ENCODE data around the gene C1QTNF8.
"Not testable (repeated sequence)": the region's sequence is repeated elsewhere in the genome, so short reads cannot be mapped to it uniquely, and the experiment has no call there.

C1QTNF8 gene

GRCh38 chr16:1088295-1089170, 7.5 kb downstream of the C1QTNF8 start:
- H3K27me3 ChIP-seq (ENCODE audit: control insufficient read depth, insufficient read depth, low read length) = peaks cover 26% of the 10 kb centered on the region
- no peak overlapping the region for H3K9ac ChIP-seq (ENCODE audit: low read depth, low read length)
- H3K4me2 ChIP-seq (ENCODE audit: low read length) = no peak overlapping the region
- H3K36me3 ChIP-seq (ENCODE audit: insufficient read depth, low read length) = no peaks in the 10 kb centered on the region
- H3K4me1 ChIP-seq (ENCODE audit: control insufficient read depth, insufficient read depth, low read length) = peaks cover 6% of the 10 kb centered on the region
- H3K9me3 ChIP-seq (replicated peaks; ENCODE audit: low read length) = peaks cover 6% of the 10 kb centered on the region
- H3K4me3 ChIP-seq (ENCODE audit: low read length) = no peak overlapping the region

- not testable (repeated sequence) for H3K36me3 ChIP-seq (ENCODE audit: insufficient read depth, low read length); H3K9me3 ChIP-seq (replicated peaks; ENCODE audit: low read length); H3K9ac ChIP-seq (ENCODE audit: low read depth, low read length); H3K4me3 ChIP-seq (ENCODE audit: low read length); H3K4me1 ChIP-seq (ENCODE audit: control insufficient read depth, insufficient read depth, low read length); H3K4me2 ChIP-seq (ENCODE audit: low read length)
- peaks cover 26% of the 10 kb centered on the region for H3K27me3 ChIP-seq (ENCODE audit: control insufficient read depth, insufficient read depth, low read length)
Measured at GRCh38 chr16:1086443-1086842, 9.6 kb downstream of the C1QTNF8 start.

GRCh38 chr16:1084971-1085370, 11.1 kb downstream of the C1QTNF8 start:
- no peak overlapping the region for H3K4me2 ChIP-seq (ENCODE audit: low read length)
- H3K36me3 ChIP-seq (ENCODE audit: insufficient read depth, low read length) = no peaks in the 10 kb centered on the region
- H3K4me3 ChIP-seq (ENCODE audit: low read length) = no peak overlapping the region
- H3K9ac ChIP-seq (ENCODE audit: low read depth, low read length) = no peak overlapping the region
- peaks cover 6% of the 10 kb centered on the region for H3K9me3 ChIP-seq (replicated peaks; ENCODE audit: low read length)
- H3K4me1 ChIP-seq (ENCODE audit: control insufficient read depth, insufficient read depth, low read length) = peaks cover 3% of the 10 kb centered on the region
- peaks cover 32% of the 10 kb centered on the region for H3K27me3 ChIP-seq (ENCODE audit: control insufficient read depth, insufficient read depth, low read length)

- peaks cover 6% of the 10 kb centered on the region for H3K9me3 ChIP-seq (replicated peaks; ENCODE audit: low read length)
- H3K27me3 ChIP-seq (ENCODE audit: control insufficient read depth, insufficient read depth, low read length) = peaks cover 16% of the 10 kb centered on the region
Measured at GRCh38 chr16:1082952-1083675, 12.9 kb downstream of the C1QTNF8 start.

GRCh38 chr16:1082266-1082951, 13.6 kb downstream of the C1QTNF8 start:
- peaks cover 10% of the 10 kb centered on the region for H3K27me3 ChIP-seq (ENCODE audit: control insufficient read depth, insufficient read depth, low read length)
- H3K4me2 ChIP-seq (ENCODE audit: low read length) = no peak overlapping the region
- H3K4me1 ChIP-seq (ENCODE audit: control insufficient read depth, insufficient read depth, low read length) = peaks cover 7% of the 10 kb centered on the region
- no peak overlapping the region for H3K4me3 ChIP-seq (ENCODE audit: low read length)
- no peaks in the 10 kb centered on the region for H3K36me3 ChIP-seq (ENCODE audit: insufficient read depth, low read length)
- H3K9me3 ChIP-seq (replicated peaks; ENCODE audit: low read length) = peaks cover 6% of the 10 kb centered on the region
- H3K9ac ChIP-seq (ENCODE audit: low read depth, low read length) = no peak overlapping the region

More at GRCh38 chr16:1082952-1083675, 12.9 kb downstream of the C1QTNF8 start:
- H3K4me3 ChIP-seq (ENCODE audit: low read length) = no peak overlapping the region
- no peak overlapping the region for H3K9ac ChIP-seq (ENCODE audit: low read depth, low read length)
- no peaks in the 10 kb centered on the region for H3K36me3 ChIP-seq (ENCODE audit: insufficient read depth, low read length)
- H3K4me1 ChIP-seq (ENCODE audit: control insufficient read depth, insufficient read depth, low read length) = peaks cover 7% of the 10 kb centered on the region
- H3K4me2 ChIP-seq (ENCODE audit: low read length) = no peak overlapping the region

GRCh38 chr16:1081734-1082265, 14.2 kb downstream of the C1QTNF8 start:
- peaks cover 14% of the 10 kb centered on the region for H3K27me3 ChIP-seq (ENCODE audit: control insufficient read depth, insufficient read depth, low read length)
- peaks cover 6% of the 10 kb centered on the region for H3K9me3 ChIP-seq (replicated peaks; ENCODE audit: low read length)
- H3K9ac ChIP-seq (ENCODE audit: low read depth, low read length) = no peak overlapping the region
- H3K4me2 ChIP-seq (ENCODE audit: low read length) = no peak overlapping the region
- no peak overlapping the region for H3K4me3 ChIP-seq (ENCODE audit: low read length)
- no peaks in the 10 kb centered on the region for H3K36me3 ChIP-seq (ENCODE audit: insufficient read depth, low read length)
- H3K4me1 ChIP-seq (ENCODE audit: control insufficient read depth, insufficient read depth, low read length) = peaks cover 7% of the 10 kb centered on the region

GRCh38 chr16:1080801-1081733, 15.0 kb downstream of the C1QTNF8 start:
- H3K4me3 ChIP-seq (ENCODE audit: low read length) = no peak overlapping the region
- no peak overlapping the region for H3K9ac ChIP-seq (ENCODE audit: low read depth, low read length)
- peaks cover 21% of the 10 kb centered on the region for H3K27me3 ChIP-seq (ENCODE audit: control insufficient read depth, insufficient read depth, low read length)
- no peaks in the 10 kb centered on the region for H3K36me3 ChIP-seq (ENCODE audit: insufficient read depth, low read length)
- H3K4me1 ChIP-seq (ENCODE audit: control insufficient read depth, insufficient read depth, low read length) = peaks cover 7% of the 10 kb centered on the region
- H3K9me3 ChIP-seq (replicated peaks; ENCODE audit: low read length) = peaks cover 6% of the 10 kb centered on the region
- no peak overlapping the region for H3K4me2 ChIP-seq (ENCODE audit: low read length)

GRCh38 chr16:1079786-1080525, 16.1 kb downstream of the C1QTNF8 start:
- H3K9ac ChIP-seq (ENCODE audit: low read depth, low read length) = no peak overlapping the region
- H3K4me2 ChIP-seq (ENCODE audit: low read length) = no peak overlapping the region
- H3K4me3 ChIP-seq (ENCODE audit: low read length) = no peak overlapping the region
- peaks cover 28% of the 10 kb centered on the region for H3K27me3 ChIP-seq (ENCODE audit: control insufficient read depth, insufficient read depth, low read length)
- no peaks in the 10 kb centered on the region for H3K36me3 ChIP-seq (ENCODE audit: insufficient read depth, low read length)
- peaks cover 7% of the 10 kb centered on the region for H3K4me1 ChIP-seq (ENCODE audit: control insufficient read depth, insufficient read depth, low read length)
- H3K9me3 ChIP-seq (replicated peaks; ENCODE audit: low read length) = peaks cover 5% of the 10 kb centered on the region

GRCh38 chr16:1079341-1079740, 16.7 kb downstream of the C1QTNF8 start:
- no peaks in the 10 kb centered on the region for H3K9me3 ChIP-seq (replicated peaks; ENCODE audit: low read length)
- no peaks in the 10 kb centered on the region for H3K36me3 ChIP-seq (ENCODE audit: insufficient read depth, low read length)
- H3K4me1 ChIP-seq (ENCODE audit: control insufficient read depth, insufficient read depth, low read length) = peaks cover 7% of the 10 kb centered on the region
- H3K27me3 ChIP-seq (ENCODE audit: control insufficient read depth, insufficient read depth, low read length) = peaks cover 34% of the 10 kb centered on the region
- H3K9ac ChIP-seq (ENCODE audit: low read depth, low read length) = no peak overlapping the region
- H3K4me2 ChIP-seq (ENCODE audit: low read length) = no peak overlapping the region
- H3K4me3 ChIP-seq (ENCODE audit: low read length) = no peak overlapping the region

- H3K4me3 ChIP-seq (ENCODE audit: low read length) = no peak overlapping the region
- H3K27me3 ChIP-seq (ENCODE audit: control insufficient read depth, insufficient read depth, low read length) = peaks cover 39% of the 10 kb centered on the region
- H3K4me2 ChIP-seq (ENCODE audit: low read length) = no peak overlapping the region
- H3K4me1 ChIP-seq (ENCODE audit: control insufficient read depth, insufficient read depth, low read length) = peaks cover 7% of the 10 kb centered on the region
- no peaks in the 10 kb centered on the region for H3K9me3 ChIP-seq (replicated peaks; ENCODE audit: low read length)
- no peaks in the 10 kb centered on the region for H3K36me3 ChIP-seq (ENCODE audit: insufficient read depth, low read length)
- no peak overlapping the region for H3K9ac ChIP-seq (ENCODE audit: low read depth, low read length)
Measured at GRCh38 chr16:1078579-1079021, 17.4 kb downstream of the C1QTNF8 start.
